ENCODE data around the gene TRPC3. TPM values are rescaled to one million over a fixed set of nuclear protein-coding genes. Genes with fewer than 3 reads are reported as not detected.

Gene TRPC3
- total RNA-seq, 1 experiment from 2014 or later, result 0.24 TPM

GRCh38 chr4:121888134-121888533, 63.7 kb downstream of the TRPC3 start:
- intact Hi-C loops (cut with micrococcal nuclease; ENCODE audit: unreplicated experiment), result no loop called here
- no TSS peak for BruUV-seq (replicated peaks)
- CTCF ChIA-PET, result no interaction called here
- Histone ChIP-seq H3K9me2 (ENCODE audit: insufficient read depth) (no peaks in the 10 kb centered on the region; the same call in 1 of the 2 replicates), H3K27me3 (ENCODE audit: insufficient read depth, low read depth) (no peaks in the 10 kb centered on the region), H3K4me3 (no peak overlapping the region), H3K4me1 (replicated peaks; ENCODE audit: insufficient read depth) (no peaks in the 10 kb centered on the region), H2AFZ (no peak overlapping the region), H3K79me2 (ENCODE audit: low read depth) (no peaks in the 10 kb centered on the region), H3K9me3 (ENCODE audit: insufficient read depth, low read depth) (no peaks in the 10 kb centered on the region), H3K27ac (no peak overlapping the region), H4K20me1 (ENCODE audit: insufficient read depth) (no peaks in the 10 kb centered on the region), H3F3A (ENCODE audit: insufficient read depth, low read depth) (no peaks in the 10 kb centered on the region), H3K36me3 (ENCODE audit: low read depth) (no peaks in the 10 kb centered on the region), H3K4me2 (no peak overlapping the region)
- no peak for DNase-seq
- TF ChIP-seq, protein P1, sequence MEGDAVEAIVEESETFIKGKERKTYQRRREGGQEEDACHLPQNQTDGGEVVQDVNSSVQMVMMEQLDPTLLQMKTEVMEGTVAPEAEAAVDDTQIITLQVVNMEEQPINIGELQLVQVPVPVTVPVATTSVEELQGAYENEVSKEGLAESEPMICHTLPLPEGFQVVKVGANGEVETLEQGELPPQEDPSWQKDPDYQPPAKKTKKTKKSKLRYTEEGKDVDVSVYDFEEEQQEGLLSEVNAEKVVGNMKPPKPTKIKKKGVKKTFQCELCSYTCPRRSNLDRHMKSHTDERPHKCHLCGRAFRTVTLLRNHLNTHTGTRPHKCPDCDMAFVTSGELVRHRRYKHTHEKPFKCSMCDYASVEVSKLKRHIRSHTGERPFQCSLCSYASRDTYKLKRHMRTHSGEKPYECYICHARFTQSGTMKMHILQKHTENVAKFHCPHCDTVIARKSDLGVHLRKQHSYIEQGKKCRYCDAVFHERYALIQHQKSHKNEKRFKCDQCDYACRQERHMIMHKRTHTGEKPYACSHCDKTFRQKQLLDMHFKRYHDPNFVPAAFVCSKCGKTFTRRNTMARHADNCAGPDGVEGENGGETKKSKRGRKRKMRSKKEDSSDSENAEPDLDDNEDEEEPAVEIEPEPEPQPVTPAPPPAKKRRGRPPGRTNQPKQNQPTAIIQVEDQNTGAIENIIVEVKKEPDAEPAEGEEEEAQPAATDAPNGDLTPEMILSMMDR (conservative IDR thresholded peaks at IDR 0.05), result no peak
- TF ChIP-seq EZH2 (IDR thresholded peaks at IDR 0.05; ENCODE audit: low read depth), result no peak
- POLR2A ChIA-PET (ENCODE audit: unreplicated experiment), result no interaction called here

- ChIA-PET POLR2A (ENCODE audit: unreplicated experiment) (no interaction called here), CTCF (no interaction called here)
- no peak for TF ChIP-seq EZH2 (IDR thresholded peaks at IDR 0.05; ENCODE audit: low read depth)
- TF ChIP-seq, protein P1 (conservative IDR thresholded peaks at IDR 0.05), result no peak
Measured at GRCh38 chr4:121885115-121885514, 66.7 kb downstream of the TRPC3 start.

DNA sequence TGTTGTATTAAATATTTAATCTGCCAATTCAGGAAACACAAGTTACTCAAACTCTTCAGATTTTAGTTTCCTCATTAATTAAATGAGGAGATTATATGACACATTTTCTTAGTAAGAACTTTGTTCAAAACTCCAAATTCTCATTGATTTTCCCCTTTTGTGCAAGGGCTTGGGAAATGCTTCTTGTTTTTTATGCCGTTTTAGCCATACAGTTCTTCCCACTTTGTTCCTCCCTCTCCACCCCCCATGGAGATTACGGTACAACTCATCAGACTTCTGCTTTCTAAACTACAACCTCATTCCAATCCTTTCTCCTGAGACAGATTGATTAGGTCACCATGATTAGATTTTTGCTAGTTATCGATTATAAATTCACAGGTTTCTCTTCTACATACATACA, 70.7 kb downstream of the TRPC3 start:
- TF ChIP-seq, protein P1 (conservative IDR thresholded peaks at IDR 0.05), result no peak
- no peak for TF ChIP-seq EZH2 (IDR thresholded peaks at IDR 0.05; ENCODE audit: low read depth)
- no peaks in the 10 kb centered on the region for H3K27me3 ChIP-seq (ENCODE audit: insufficient read depth, low read depth)
- intact Hi-C loops (cut with micrococcal nuclease; ENCODE audit: unreplicated experiment), result no loop called here
- ChIA-PET CTCF (no interaction called here), POLR2A (ENCODE audit: unreplicated experiment) (no interaction called here)
- no peaks in the 10 kb centered on the region for H3K4me1 ChIP-seq (replicated peaks; ENCODE audit: insufficient read depth)
- no peaks in the 10 kb centered on the region for H3K36me3 ChIP-seq (ENCODE audit: low read depth)
- H3K9me2 ChIP-seq (ENCODE audit: insufficient read depth), result no peaks in the 10 kb centered on the region
- no peak overlapping the region for H3K4me3 ChIP-seq
- H3K9me3 ChIP-seq (ENCODE audit: insufficient read depth, low read depth), result peaks cover 3% of the 10 kb centered on the region; the same call in 1 of the 2 replicates
- BruUV-seq (replicated peaks), result no TSS peak
- no peak overlapping the region for H3K27ac ChIP-seq
- H2AFZ ChIP-seq, result no peak overlapping the region
- H3K4me2 ChIP-seq, result no peak overlapping the region
- H3K79me2 ChIP-seq (ENCODE audit: low read depth), result no peaks in the 10 kb centered on the region
- no peaks in the 10 kb centered on the region for H3F3A ChIP-seq (ENCODE audit: insufficient read depth, low read depth)
- no peak for DNase-seq
- no peaks in the 10 kb centered on the region for H4K20me1 ChIP-seq (ENCODE audit: insufficient read depth)

More at GRCh38 chr4:121885115-121885514, 66.7 kb downstream of the TRPC3 start:
- Histone ChIP-seq H3K4me1 (replicated peaks; ENCODE audit: insufficient read depth) (no peaks in the 10 kb centered on the region), H3K4me2 (no peak overlapping the region), H3K4me3 (no peak overlapping the region), H3K9me3 (ENCODE audit: insufficient read depth, low read depth) (peaks cover 3% of the 10 kb centered on the region; the same call in 1 of the 2 replicates), H3K36me3 (ENCODE audit: low read depth) (no peaks in the 10 kb centered on the region), H3K9me2 (ENCODE audit: insufficient read depth) (no peaks in the 10 kb centered on the region; the same call in 1 of the 2 replicates), H4K20me1 (ENCODE audit: insufficient read depth) (no peaks in the 10 kb centered on the region), H3K27me3 (ENCODE audit: insufficient read depth, low read depth) (no peaks in the 10 kb centered on the region), H3K27ac (no peak overlapping the region), H3F3A (ENCODE audit: insufficient read depth, low read depth) (no peaks in the 10 kb centered on the region), H3K79me2 (ENCODE audit: low read depth) (no peaks in the 10 kb centered on the region), H2AFZ (no peak overlapping the region)
- DNase-seq, result no peak
- intact Hi-C loops (cut with micrococcal nuclease; ENCODE audit: unreplicated experiment), result no loop called here
- no TSS peak for BruUV-seq (replicated peaks)
